Effector memory CD8-positive, alpha-beta T cell (primary cell): ENCODE results near the gene RLN3.

Experiments
- ATAC-seq: fragments of 150-1000 bp; cut with Tn5 transposase; replicated peaks from 2 replicates; pipeline ENCODE4 v1.10.0; 2021; ENCODE audit warnings: mild to moderate bottlenecking, moderate library complexity
- DNase-seq, 3 experiments: peaks; one replicate each; pipeline ENCODE4 v3.0.0; 2021
- H3K27ac Mint-ChIP-seq, 2 donors: one replicate each; pipeline ENCODE4 v1.8.0; 2022; ENCODE audit warnings: mild to moderate bottlenecking in 2 of 2, mixed read lengths in 2 of 2, moderate library complexity in 2 of 2
- H3K27me3 Mint-ChIP-seq, 2 donors: one replicate each; pipeline ENCODE4 v1.8.0; 2022; ENCODE audit warnings: mixed read lengths in 2 of 2
- H3K36me3 Mint-ChIP-seq: one replicate; pipeline ENCODE4 v1.8.0; 2022; ENCODE audit warnings: mild to moderate bottlenecking, moderate library complexity, mixed read lengths; ENCODE audit not compliant: insufficient read depth
- H3K4me1 Mint-ChIP-seq, 2 donors: one replicate each; pipeline ENCODE4 v1.8.0; 2022; ENCODE audit warnings: low read depth in 2 of 2, mixed read lengths in 2 of 2
- H3K4me3 Mint-ChIP-seq, 2 donors: one replicate each; pipeline ENCODE4 v1.8.0; 2022; ENCODE audit warnings: mild to moderate bottlenecking in 2 of 2, mixed read lengths in 2 of 2, moderate library complexity in 2 of 2
- H3K9me3 Mint-ChIP-seq, 2 donors: one replicate each; pipeline ENCODE4 v1.8.0; 2022; ENCODE audit warnings: mixed read lengths in 2 of 2
- total RNA-seq, 9 experiments: gene quantifications; one replicate each; lab custom pipeline; 2026; lab: John Stamatoyannopoulos, UW

RLN3 gene, protein sequence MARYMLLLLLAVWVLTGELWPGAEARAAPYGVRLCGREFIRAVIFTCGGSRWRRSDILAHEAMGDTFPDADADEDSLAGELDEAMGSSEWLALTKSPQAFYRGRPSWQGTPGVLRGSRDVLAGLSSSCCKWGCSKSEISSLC
- total RNA-seq = 0 to 0.24 (median 0) reads per million in 9 experiments

DNA sequence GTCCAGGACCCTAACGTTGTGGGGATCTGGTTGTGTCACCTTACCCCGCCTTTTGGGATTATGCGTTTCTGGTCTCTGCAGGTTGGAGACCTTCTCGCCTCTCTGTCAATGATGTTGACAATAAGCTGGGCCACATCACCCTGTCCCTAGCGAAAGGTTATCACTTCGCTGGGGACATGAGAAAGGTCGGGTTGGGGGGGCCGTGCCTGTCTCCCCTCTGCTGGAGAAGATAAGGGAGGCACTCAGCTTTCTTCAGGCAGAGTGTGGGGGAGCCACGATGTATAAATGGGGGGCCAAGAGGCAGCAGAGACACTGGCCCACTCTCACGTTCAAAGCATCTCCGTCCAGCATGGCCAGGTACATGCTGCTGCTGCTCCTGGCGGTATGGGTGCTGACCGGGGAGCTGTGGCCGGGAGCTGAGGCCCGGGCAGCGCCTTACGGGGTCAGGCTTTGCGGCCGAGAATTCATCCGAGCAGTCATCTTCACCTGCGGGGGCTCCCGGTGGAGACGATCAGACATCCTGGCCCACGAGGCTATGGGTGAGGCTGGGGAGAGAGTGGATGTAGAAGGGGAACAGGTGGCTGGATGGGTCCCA, at the start of gene RLN3:
TSS of gene RLN3 (plus strand) at position 293 of the 595 bp plus-strand sequence. CDS start at position 350, 57 bp downstream.
- Mint-ChIP-seq H3K36me3 (peaks cover 28% of the 10 kb centered on the region), H3K9me3 (no peaks in the 10 kb centered on the region), H3K4me3 (no peak within 1 kb of the TSS), H3K27me3 (no peaks in the 10 kb centered on the region), H3K4me1 (peaks cover 22 to 33% of the 10 kb centered on the region in 2 donors), H3K27ac (peak within 1 kb of the TSS; percentile 9 to 19)
- DNase-seq (no peak), ATAC-seq (no peak)

DNA sequence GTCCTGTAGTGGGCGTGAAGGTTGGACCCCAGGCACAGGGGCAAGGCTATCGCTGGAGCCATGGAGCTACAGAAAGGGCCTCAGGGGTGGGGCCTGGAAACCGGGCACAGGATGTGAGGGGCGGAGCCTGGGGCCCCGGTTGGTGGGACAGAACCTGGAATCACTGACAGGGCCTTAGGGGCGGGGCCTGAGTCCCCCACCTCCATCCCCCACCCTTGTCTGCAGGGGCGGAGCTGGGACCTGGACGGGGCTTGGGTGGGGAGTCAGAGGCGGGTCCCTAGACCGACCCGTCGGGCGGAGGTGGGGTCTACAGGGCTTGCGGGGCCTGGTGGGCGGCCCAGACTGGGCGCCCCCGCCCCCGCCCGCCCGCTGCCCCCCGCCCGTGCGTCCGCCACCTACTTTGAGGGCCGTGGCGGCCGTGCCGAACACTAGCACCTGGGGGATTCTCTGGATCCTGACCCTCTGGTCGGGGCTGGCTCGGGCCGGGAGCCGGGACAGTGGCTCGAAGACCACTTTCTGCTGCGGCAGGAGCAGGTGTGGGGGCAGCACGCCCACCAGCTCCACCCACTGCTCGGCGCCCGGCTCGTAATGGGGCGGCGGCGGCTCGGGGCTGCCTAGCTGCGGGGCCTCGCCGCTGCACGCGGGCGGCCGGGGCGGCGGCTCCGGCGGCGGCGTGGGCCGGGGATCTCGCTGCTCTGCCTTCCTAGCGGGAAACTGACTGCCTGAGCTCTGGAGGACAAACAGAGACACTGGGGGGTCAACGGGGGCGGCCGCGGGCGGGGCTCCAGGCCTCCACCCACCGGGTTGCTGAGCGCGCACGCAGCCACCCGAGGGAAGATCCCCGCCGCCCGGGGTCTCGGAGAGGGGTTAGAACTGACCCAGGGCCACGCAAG, 49.4 kb upstream of the RLN3 start:
- Mint-ChIP-seq H3K27ac (peak overlapping the region; percentile 56 to 94), H3K36me3 (peaks cover 18% of the 10 kb centered on the region), H3K4me1 (peaks cover 3 to 17% of the 10 kb centered on the region in 2 donors), H3K27me3 (no peaks in the 10 kb centered on the region), H3K4me3 (peak overlapping the region in 1 of 2 donors; percentile 77), H3K9me3 (no peaks in the 10 kb centered on the region)
- ATAC-seq (peak; percentile 70), DNase-seq (no peak)

- Mint-ChIP-seq H3K27ac (peak overlapping the region in 1 of 2 donors; percentile 94), H3K27me3 (no peaks in the 10 kb centered on the region), H3K4me3 (peak overlapping the region in 1 of 2 donors; percentile 51), H3K9me3 (no peaks in the 10 kb centered on the region), H3K4me1 (peaks cover 3 to 14% of the 10 kb centered on the region in 2 donors), H3K36me3 (peaks cover 18% of the 10 kb centered on the region)
- DNase-seq = no peak
- peak; percentile 26 for ATAC-seq
Observed at GRCh38 chr19:13979244-13979615, 48.7 kb upstream of the RLN3 start.

DNA sequence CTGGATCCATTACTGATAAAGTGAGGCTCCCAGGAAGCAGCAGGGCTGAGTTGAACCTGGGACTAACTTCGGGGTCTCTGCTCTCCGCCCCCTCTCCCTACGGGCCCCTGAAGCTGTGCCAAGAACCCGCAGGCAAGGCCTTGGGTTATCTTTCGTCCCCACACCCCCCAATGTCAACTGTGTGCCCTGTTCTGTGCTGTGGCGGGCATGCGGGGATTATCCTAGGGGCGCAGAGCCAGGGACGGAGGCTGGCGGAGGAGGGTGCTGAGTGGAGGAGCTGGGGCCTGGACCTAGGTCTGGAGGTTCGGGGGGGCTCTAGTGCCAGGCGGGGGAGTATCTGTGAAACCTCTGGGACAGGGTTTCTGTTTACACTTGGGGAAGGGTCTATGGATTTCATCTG, 48.3 kb upstream of the RLN3 start:
- no peak for DNase-seq
- Mint-ChIP-seq H3K27me3 (no peaks in the 10 kb centered on the region), H3K9me3 (no peaks in the 10 kb centered on the region), H3K4me1 (peaks cover 3 to 12% of the 10 kb centered on the region in 2 donors), H3K4me3 (peak overlapping the region in 1 of 2 donors; percentile 51), H3K36me3 (peaks cover 18% of the 10 kb centered on the region), H3K27ac (peak overlapping the region in 1 of 2 donors; percentile 94)
- no peak for ATAC-seq

DNA sequence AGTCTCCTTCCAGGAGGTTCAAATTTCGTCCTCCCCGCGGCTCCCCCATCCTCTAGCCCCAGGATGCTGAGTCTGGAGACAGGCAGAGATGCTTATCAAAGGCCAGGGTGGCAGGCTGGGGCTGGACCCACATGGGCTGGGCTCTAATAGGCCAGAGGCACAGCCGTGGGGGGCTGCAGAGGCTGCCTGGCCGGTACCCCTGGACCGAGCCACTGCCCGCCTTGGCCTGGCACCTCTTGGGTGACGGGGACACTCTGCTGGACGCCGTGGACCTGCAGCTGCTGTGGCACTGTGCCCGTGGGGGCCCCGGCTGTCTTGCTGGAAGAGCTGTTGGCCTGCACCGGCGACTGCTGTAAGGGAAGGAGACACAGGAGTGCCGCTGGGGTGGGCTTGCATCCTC, 47.6 kb upstream of the RLN3 start:
- Mint-ChIP-seq H3K4me1 (peaks cover 6 to 17% of the 10 kb centered on the region in 2 donors), H3K9me3 (no peaks in the 10 kb centered on the region), H3K27ac (no peak overlapping the region), H3K27me3 (no peaks in the 10 kb centered on the region), H3K4me3 (no peak overlapping the region), H3K36me3 (peaks cover 18% of the 10 kb centered on the region)
- ATAC-seq = no peak
- DNase-seq = no peak

DNA sequence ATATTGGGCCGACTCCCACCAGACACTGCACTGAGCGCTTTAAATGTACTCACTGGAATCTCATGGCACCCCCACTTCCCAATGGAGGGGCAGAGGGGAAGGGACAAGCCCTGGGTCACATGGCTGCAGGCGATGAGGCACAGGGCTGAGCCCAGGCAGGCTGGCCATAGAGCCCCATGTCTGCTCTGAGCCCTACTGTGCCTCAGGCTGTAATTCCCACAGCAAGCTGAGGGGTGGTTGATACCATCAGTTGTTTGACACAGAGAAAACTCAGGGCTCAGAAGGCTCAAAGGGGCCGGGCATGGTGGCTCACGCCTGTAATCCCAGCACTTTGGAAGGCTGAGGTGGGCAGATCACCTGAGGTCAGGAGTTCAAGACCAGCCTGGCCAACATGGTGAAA, 46.9 kb upstream of the RLN3 start:
- no peak for ATAC-seq
- no peak for DNase-seq
- no peaks in the 10 kb centered on the region for H3K27me3 Mint-ChIP-seq
- peaks cover 17% of the 10 kb centered on the region for H3K36me3 Mint-ChIP-seq
- H3K9me3 Mint-ChIP-seq = no peaks in the 10 kb centered on the region
- peaks cover 10 to 17% of the 10 kb centered on the region in 2 donors for H3K4me1 Mint-ChIP-seq
- no peak overlapping the region for H3K4me3 Mint-ChIP-seq
- H3K27ac Mint-ChIP-seq = no peak overlapping the region

DNA sequence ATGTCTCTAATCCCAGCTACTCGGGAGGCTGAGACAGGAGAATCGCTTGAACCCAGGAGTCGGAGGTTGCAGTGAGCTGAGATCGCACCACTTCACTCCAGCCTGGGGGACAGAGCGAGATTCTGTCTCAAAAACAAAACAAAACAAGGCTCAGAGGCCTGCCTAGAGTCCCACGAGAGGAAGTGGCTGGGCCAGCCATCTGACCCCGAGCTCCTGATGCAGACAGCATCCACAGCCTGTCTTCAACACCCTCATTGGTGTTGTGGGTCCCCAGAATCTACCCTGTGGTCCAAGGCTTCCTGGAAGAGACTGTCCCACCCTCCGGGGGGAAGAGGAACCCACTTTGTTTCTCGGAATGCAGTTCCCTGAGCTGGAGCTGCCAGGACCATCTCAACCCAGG, 46.5 kb upstream of the RLN3 start:
- H3K27me3 Mint-ChIP-seq = no peaks in the 10 kb centered on the region
- H3K9me3 Mint-ChIP-seq = no peaks in the 10 kb centered on the region
- H3K27ac Mint-ChIP-seq = peak overlapping the region in 1 of 2 donors; percentile 77
- H3K4me3 Mint-ChIP-seq = peak overlapping the region in 1 of 2 donors; percentile 10
- peaks cover 10 to 18% of the 10 kb centered on the region in 2 donors for H3K4me1 Mint-ChIP-seq
- peaks cover 22% of the 10 kb centered on the region for H3K36me3 Mint-ChIP-seq
- DNase-seq = no peak
- ATAC-seq = no peak

GRCh38 chr19:13981988-13982501, 45.9 kb upstream of the RLN3 start:
- no peaks in the 10 kb centered on the region for H3K27me3 Mint-ChIP-seq
- H3K27ac Mint-ChIP-seq = peak overlapping the region in 1 of 2 donors; percentile 77
- H3K9me3 Mint-ChIP-seq = no peaks in the 10 kb centered on the region
- peak overlapping the region in 1 of 2 donors; percentile 10 for H3K4me3 Mint-ChIP-seq
- peaks cover 23% of the 10 kb centered on the region for H3K36me3 Mint-ChIP-seq
- ATAC-seq (no peak), DNase-seq (no peak)
- peaks cover 14 to 24% of the 10 kb centered on the region in 2 donors for H3K4me1 Mint-ChIP-seq

DNA sequence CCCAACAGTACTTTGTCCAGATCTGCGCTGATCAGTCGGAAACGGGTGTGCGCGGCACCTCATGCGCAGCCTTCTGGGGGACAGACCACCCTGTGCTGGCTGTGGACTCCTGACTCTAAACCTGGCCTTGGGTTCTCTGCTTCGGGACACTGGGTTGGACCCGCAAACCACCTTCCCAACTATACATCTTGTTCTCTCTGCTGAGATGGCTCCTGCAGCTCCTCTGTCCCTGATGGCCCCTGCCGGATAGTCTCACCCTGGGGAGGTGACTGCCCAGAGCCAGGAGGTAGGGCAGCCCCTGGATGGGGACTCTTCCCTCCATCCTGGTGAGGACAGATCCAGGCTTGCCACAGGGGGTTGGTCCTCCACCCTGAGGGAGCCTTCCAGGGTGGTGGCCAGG, 45.2 kb upstream of the RLN3 start:
- Mint-ChIP-seq H3K27me3 (no peaks in the 10 kb centered on the region), H3K27ac (peak overlapping the region in 1 of 2 donors; percentile 71), H3K4me1 (peaks cover 19 to 30% of the 10 kb centered on the region in 2 donors), H3K36me3 (peaks cover 27% of the 10 kb centered on the region), H3K9me3 (no peaks in the 10 kb centered on the region), H3K4me3 (peak overlapping the region in 1 of 2 donors; percentile 34)
- ATAC-seq (no peak), DNase-seq (no peak)

DNA sequence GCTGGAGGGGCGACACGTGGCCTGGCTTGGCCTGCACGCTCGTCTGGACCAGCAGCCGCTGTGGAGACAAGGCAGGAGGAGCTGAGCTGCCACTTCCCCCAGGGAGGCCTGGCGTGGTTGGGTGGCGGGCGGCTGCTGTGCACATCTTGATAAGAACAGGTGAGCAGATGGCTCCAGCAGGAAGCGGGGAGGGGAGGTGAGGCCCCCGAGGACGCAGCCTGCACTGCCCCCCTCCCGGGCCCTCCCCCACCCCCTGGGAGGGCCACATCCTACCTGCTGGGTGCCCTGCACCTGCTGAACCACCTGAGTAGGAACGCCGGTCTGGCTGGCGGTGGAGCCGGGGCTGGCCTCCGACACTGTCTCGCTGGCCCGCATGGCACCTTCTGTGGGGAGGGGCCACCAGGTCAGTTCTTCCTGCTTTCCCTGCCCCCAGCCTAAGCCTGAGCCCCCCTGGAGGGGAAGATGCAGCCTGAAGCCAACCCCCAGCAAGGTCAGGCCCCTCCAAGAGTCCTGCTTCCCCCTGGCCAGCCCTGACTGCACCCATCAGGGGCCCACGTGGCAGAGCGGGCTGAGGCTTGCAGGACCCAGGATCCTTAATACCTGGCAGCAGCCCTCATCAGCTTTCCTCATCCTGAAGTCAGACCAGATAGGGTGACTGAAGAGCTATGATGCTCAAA, 44.6 kb upstream of the RLN3 start:
- Mint-ChIP-seq H3K4me3 (peak overlapping the region in 1 of 2 donors; percentile 34), H3K27me3 (no peaks in the 10 kb centered on the region), H3K9me3 (no peaks in the 10 kb centered on the region), H3K36me3 (peaks cover 29% of the 10 kb centered on the region), H3K27ac (peak overlapping the region; percentile 71 to 73), H3K4me1 (peaks cover 19 to 33% of the 10 kb centered on the region in 2 donors)
- DNase-seq = no peak
- ATAC-seq = no peak

DNA sequence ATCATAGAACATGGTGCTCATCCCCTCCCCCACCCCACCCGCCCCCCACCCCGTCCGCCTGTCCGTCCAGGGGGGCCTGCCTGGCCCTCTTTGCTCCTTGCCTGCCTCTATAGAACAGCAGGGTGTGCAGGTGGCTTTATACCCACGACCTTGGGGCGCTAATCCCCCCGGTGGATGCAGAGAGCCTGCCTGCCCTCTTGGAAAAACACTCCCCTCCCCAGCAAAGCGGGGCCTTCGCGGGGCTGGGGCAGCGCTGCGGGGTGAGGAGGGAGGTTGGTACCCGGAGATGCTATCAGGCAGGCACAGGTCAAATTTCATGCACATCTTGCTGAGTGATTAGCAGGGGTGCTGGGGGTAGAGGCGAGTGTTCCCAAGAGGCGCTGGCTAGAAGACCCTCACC, 43.8 kb upstream of the RLN3 start:
- Mint-ChIP-seq H3K36me3 (peaks cover 33% of the 10 kb centered on the region), H3K9me3 (no peaks in the 10 kb centered on the region), H3K4me3 (no peak overlapping the region), H3K4me1 (peaks cover 26 to 41% of the 10 kb centered on the region in 2 donors), H3K27me3 (no peaks in the 10 kb centered on the region), H3K27ac (peak overlapping the region in 1 of 2 donors; percentile 98)
- DNase-seq = no peak
- ATAC-seq = no peak

DNA sequence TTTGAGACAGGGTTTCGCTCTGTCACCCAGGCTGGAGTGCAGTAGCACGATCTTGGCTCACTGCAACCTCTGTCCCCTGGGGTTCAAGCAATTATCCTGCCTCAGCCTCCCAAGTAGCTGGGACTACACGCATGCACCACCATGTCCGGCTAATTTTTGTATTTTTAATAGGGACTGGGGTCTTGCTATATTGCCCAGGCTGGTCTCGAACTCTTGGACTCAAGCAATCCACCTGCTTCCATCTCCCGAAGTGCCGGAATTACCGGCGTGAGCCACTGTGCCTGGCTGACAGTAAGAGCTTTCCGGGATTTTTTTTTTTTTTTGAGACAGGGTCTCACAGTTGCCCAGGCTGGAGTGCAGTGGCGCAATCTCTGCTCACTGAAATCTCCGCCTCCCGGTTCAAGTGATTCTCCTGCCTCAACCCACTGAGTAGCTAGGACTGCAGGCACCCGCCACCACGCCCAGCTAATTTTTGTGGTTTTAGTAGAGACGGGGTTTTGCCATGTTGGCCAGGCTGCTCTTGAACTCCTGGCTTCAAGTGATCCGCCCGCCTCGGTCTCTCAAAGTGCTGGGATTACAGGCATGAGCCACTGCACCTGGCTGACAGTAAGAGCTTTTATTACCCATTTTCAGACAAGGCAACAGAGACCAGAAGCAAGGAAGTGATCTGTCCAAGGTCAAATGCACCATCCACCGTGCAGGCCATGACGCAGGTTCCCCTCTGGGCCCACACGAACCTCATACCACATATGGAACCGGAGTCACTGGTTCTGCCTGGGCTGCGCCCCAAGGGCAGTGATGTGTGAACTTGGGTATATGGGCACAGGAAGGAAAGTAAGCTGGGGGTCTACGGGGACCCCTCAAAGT, 42.8 kb upstream of the RLN3 start:
- Mint-ChIP-seq H3K27me3 (no peaks in the 10 kb centered on the region), H3K4me1 (peaks cover 35 to 45% of the 10 kb centered on the region in 2 donors), H3K9me3 (no peaks in the 10 kb centered on the region), H3K27ac (peak overlapping the region; percentile 93 to 98), H3K4me3 (peak overlapping the region; percentile 57 to 75), H3K36me3 (peaks cover 34% of the 10 kb centered on the region)
- no peak for ATAC-seq
- DNase-seq = peak in 1 of 3 experiments; percentile 19
